NCI-H2081 (cell line): ENCODE measurements around the gene CPXCR1.
"Not testable (repeated sequence)": the region's sequence is repeated elsewhere in the genome, so short reads cannot be mapped to it uniquely, and the experiment has no call there.

Experiments
- DNase-seq, 2 experiments: peaks; one replicate each; lab custom pipeline; 2025; lab: John Stamatoyannopoulos, UW

The CPXCR1 gene

DNA sequence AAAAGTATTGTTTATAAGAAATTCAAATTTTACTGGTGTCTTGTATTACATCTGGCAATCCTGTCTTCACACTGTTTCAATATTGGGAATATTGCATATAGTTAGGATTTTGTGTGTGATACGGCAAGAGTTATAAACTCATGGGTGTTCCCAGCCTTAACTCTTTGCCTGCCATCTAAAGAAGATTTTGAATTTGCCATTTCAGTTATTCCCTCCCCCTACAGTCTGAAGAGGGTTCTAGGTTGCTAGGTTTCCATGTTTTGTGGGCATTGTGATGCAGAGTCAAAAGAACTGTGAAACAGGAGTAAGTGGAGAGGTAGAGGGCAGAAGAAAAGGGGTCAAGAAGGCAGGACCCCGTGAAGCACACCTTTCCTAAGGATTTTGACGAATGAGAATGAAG, at the start of gene CPXCR1:
TSS of gene CPXCR1 (plus strand) at position 301 of the 400 bp plus-strand sequence. CDS start 6,190 bp downstream, outside the sequence.
- DNase-seq, result no peak

DNA sequence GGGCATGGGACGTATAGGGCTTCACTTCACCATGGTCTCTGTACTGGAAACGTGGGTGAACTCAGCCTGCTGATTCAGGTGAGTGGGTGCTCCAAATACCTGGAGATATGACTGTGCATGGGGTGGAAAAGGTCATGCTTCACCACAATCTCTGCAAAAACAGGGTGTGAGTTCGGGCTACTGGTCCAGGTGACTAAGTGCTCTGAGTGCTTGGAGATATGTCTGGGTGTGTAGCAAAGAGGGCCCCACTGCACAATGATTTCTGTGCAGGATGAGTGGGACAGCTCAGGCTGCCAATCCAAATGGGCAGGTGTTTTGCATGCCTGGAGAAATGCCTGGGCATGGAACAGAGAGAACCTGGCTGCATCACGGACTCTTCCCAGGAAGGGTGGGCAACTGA, 11.2 kb upstream of the CPXCR1 start:
- no peak for DNase-seq

DNA sequence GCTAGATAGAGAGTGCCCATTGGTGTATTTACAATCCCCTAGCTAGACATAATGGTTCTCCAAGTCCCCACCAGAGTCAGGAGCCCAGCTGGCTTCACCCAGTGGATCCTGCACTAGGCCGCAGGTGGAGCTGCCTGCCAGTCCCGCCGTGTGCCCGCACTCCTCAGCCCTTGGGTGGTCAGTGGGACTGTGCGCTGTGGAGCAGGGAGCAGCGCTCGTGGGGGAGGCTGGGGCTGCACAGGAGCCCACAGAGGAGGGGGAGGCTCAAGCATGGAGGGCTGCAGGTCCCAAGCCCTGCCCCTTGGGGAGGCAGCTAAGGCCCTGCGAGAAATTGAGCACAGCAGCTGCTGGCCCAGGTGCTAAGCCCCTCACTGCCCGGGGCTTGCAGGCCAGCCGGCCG, 810 bp upstream of the CPXCR1 start:
- DNase-seq, result not testable (repeated sequence)

DNA sequence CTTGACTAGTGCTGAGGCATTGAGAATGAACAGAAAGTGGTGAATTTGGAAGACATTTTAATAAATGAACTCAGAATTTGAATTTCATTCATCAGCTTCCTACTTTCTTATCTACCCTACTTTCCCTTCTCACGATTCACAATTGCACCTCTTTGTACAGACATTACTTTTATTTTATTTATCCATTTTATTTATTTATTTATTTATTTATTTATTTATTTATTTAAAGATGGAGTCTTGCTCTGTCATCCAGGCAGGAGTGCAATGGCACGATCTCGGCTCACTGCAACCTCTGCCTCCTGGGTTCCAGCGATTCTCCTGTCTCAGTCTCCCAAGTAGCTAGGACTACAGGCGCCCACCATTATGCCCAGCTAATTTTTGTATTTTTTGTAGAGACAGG, 5.3 kb downstream of the CPXCR1 start:
- not testable (repeated sequence) for DNase-seq

DNA sequence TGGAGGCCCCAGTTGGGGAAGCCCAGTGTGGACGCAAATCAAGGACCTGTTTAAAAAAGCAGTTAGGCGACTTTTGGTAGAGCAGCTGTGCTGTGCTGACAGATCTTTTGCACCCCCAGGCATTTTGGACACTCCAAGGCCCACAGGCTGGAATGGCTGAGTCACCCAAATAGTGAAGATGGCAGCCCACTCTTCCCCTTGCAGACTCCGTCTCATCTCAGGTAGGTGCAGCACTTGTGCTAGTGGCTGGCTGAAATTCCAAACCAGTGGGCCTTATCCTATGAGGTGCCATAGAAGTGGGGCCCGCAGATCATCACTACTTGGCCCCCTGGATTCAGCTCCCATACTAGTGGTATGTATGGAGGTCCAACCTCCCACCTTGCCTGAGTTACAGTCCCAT, 42.8 kb downstream of the CPXCR1 start:
- DNase-seq, result no peak
